GM21390 (cell line): ENCODE data around the gene SPAG5.
"Not testable (repeated sequence)": the region's sequence is repeated elsewhere in the genome, so short reads cannot be mapped to it uniquely, and the experiment has no call there.

Experiments used
- ATAC-seq: cut with Tn5 transposase; IDR thresholded peaks from one replicate; pipeline ENCODE4 v1.9.1; 2021; ENCODE audit not compliant: unreplicated experiment

Gene SPAG5

GRCh38 chr17:28612936-28613872, 14.4 kb upstream of the SPAG5 start:
- ATAC-seq = no peak

- ATAC-seq = no peak
These were observed 13.7 kb upstream of the SPAG5 start for GRCh38 chr17:28612531-28612930.

- ATAC-seq = no peak
These were observed 11.6 kb upstream of the SPAG5 start for GRCh38 chr17:28610376-28610775.

- not testable (repeated sequence) for ATAC-seq
These were observed 5.2 kb upstream of the SPAG5 start for GRCh38 chr17:28604031-28604430.

GRCh38 chr17:28599311-28600184, 723 bp upstream of the SPAG5 start:
- peak; percentile 45 for ATAC-seq

- ATAC-seq = no peak
These were observed 436 bp downstream of the SPAG5 start for GRCh38 chr17:28598389-28598788.

- ATAC-seq = no peak
These were observed 1.0 kb downstream of the SPAG5 start for GRCh38 chr17:28597606-28598383.

GRCh38 chr17:28592260-28592659, 6.6 kb downstream of the SPAG5 start:
- no peak for ATAC-seq

GRCh38 chr17:28585851-28586250, 13.0 kb downstream of the SPAG5 start:
- ATAC-seq = no peak

GRCh38 chr17:28584434-28584833, 14.4 kb downstream of the SPAG5 start:
- ATAC-seq = no peak

- no peak for ATAC-seq
These were observed 16.3 kb downstream of the SPAG5 start for GRCh38 chr17:28582513-28582912.

- no peak for ATAC-seq
These were observed 17.9 kb downstream of the SPAG5 start for GRCh38 chr17:28580959-28581358.

- ATAC-seq = no peak
These were observed 19.3 kb downstream of the SPAG5 start for GRCh38 chr17:28579526-28579925.

GRCh38 chr17:28578246-28579195, 20.3 kb downstream of the SPAG5 start:
- no peak for ATAC-seq

GRCh38 chr17:28577466-28577824, 21.4 kb downstream of the SPAG5 start:
- no peak for ATAC-seq

- ATAC-seq = peak; percentile 82
These were observed 21.9 kb downstream of the SPAG5 start, which contains the start of gene ALDOC for GRCh38 chr17:28576758-28577465. TSS of gene ALDOC (minus strand) at chr17:28576895. CDS start at chr17:28575532, 1,363 bp downstream.

GRCh38 chr17:28576016-28576415, 22.8 kb downstream of the SPAG5 start:
- ATAC-seq = not testable (repeated sequence)

- ATAC-seq = no peak
These were observed 23.6 kb downstream of the SPAG5 start for GRCh38 chr17:28575126-28575795.

GRCh38 chr17:28574526-28574925, 24.3 kb downstream of the SPAG5 start:
- ATAC-seq = no peak
